ENCODE results near the gene SLC25A48. TPM values are rescaled to one million over a fixed set of nuclear protein-coding genes. Genes with fewer than 3 reads are reported as not detected.

Gene SLC25A48
- total RNA-seq, 2 experiments from 2014 or later, result not detected

GRCh38 chr5:135879591-135879990 is 45.1 kb downstream of the SLC25A48 start:
- no peaks in the 10 kb centered on the region for H3K4me1 Mint-ChIP-seq
- no peaks in the 10 kb centered on the region for H3K9me3 Mint-ChIP-seq
- H3K27me3 Mint-ChIP-seq, result peaks cover 11% of the 10 kb centered on the region

DNA sequence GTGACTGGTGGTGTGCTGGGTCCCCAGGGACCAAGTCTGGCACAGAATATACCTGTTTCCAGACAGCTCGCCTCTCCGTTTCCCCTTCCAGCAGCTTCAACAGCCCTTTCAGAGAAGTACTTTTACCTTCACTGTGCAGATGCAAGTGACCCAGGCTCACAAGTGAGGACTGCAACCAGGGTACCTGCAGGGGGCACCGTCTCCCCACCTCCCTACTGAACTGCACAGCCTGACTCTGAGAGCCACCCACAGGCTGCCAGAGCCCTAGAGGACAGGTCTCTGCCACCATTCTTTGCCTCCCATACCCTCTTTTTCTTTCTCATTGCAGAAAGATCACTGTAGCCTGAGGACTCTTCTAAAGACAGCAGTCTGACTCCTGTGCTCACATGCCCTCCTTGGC is 45.8 kb downstream of the SLC25A48 start:
- Mint-ChIP-seq H3K9me3 (no peaks in the 10 kb centered on the region), H3K4me3 (no peak overlapping the region), H3K4me1 (no peaks in the 10 kb centered on the region), H3K36me3 (no peaks in the 10 kb centered on the region), H3K27ac (no peak overlapping the region), H3K27me3 (peaks cover 15% of the 10 kb centered on the region)
- no peak for DNase-seq

More at GRCh38 chr5:135879591-135879990, 45.1 kb downstream of the SLC25A48 start:
- Mint-ChIP-seq H3K27ac (no peak overlapping the region), H3K4me3 (no peak overlapping the region), H3K36me3 (no peaks in the 10 kb centered on the region)
- no peak for DNase-seq

- no peak overlapping the region for H3K27ac Mint-ChIP-seq
- peaks cover 19% of the 10 kb centered on the region for H3K27me3 Mint-ChIP-seq
- no peaks in the 10 kb centered on the region for H3K4me1 Mint-ChIP-seq
- no peak overlapping the region for H3K4me3 Mint-ChIP-seq
- no peaks in the 10 kb centered on the region for H3K36me3 Mint-ChIP-seq
- no peaks in the 10 kb centered on the region for H3K9me3 Mint-ChIP-seq
- DNase-seq, result no peak
These were observed 46.3 kb downstream of the SLC25A48 start for GRCh38 chr5:135880801-135881200.

- no peaks in the 10 kb centered on the region for H3K9me3 Mint-ChIP-seq
- peaks cover 19% of the 10 kb centered on the region for H3K27me3 Mint-ChIP-seq
- H3K36me3 Mint-ChIP-seq, result no peaks in the 10 kb centered on the region
- H3K27ac Mint-ChIP-seq, result no peak overlapping the region
- H3K4me1 Mint-ChIP-seq, result no peaks in the 10 kb centered on the region
- DNase-seq, result no peak
- H3K4me3 Mint-ChIP-seq, result no peak overlapping the region
These were observed 46.8 kb downstream of the SLC25A48 start for GRCh38 chr5:135881244-135881643.

DNA sequence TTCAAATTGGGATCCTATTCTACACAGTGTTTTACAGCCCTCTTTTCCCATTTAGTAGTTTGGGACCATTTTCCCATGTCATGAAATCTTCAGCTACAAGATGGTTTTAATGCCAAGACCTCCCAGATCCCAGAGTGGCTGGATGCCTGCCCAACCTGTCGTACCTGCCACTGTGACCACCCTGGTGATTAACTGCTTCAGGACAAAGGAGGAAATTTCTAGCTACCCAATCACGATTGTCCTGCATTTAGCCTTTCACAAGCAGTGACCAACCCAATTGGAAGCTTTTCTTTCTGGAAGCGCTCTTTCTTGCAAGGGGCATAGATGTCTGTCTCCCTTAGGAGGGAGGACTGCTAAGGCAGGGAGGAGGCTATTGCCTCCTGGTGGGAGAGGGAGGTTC is 47.4 kb downstream of the SLC25A48 start:
- Mint-ChIP-seq H3K4me3 (no peak overlapping the region), H3K27ac (no peak overlapping the region), H3K4me1 (no peaks in the 10 kb centered on the region), H3K9me3 (no peaks in the 10 kb centered on the region), H3K27me3 (peaks cover 19% of the 10 kb centered on the region), H3K36me3 (no peaks in the 10 kb centered on the region)
- DNase-seq, result no peak

- no peaks in the 10 kb centered on the region for H3K9me3 Mint-ChIP-seq
- no peak overlapping the region for H3K27ac Mint-ChIP-seq
- peaks cover 19% of the 10 kb centered on the region for H3K27me3 Mint-ChIP-seq
- H3K4me1 Mint-ChIP-seq, result peaks cover 4% of the 10 kb centered on the region
- H3K4me3 Mint-ChIP-seq, result no peak overlapping the region
- H3K36me3 Mint-ChIP-seq, result no peaks in the 10 kb centered on the region
- DNase-seq, result no peak
These were observed 48.6 kb downstream of the SLC25A48 start for GRCh38 chr5:135883026-135883425.

- DNase-seq, result peak; percentile 6
- H3K9me3 Mint-ChIP-seq, result no peaks in the 10 kb centered on the region
- no peak overlapping the region for H3K4me3 Mint-ChIP-seq
- no peaks in the 10 kb centered on the region for H3K36me3 Mint-ChIP-seq
- peaks cover 19% of the 10 kb centered on the region for H3K27me3 Mint-ChIP-seq
- H3K4me1 Mint-ChIP-seq, result peaks cover 4% of the 10 kb centered on the region
- no peak overlapping the region for H3K27ac Mint-ChIP-seq
These were observed 49.0 kb downstream of the SLC25A48 start for GRCh38 chr5:135883441-135883840.

DNA sequence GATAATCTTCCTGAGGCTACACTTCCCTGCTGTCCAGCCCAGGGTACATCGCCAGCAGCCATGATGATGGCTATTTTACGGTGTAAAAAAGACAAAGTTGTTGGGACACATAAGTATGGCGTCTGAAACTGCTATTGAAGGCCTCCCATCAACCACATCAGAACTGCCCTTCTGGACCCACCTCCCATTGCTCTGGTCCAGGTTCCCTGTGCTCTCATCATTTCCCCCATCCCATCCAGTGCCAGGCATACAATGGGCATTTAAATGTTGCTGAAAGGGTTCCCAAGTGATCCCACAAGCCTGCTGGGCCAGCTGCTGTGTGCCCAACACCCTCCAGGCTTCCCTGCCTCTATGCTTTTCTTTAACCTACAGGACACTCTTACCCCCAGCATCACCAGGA is 50.6 kb downstream of the SLC25A48 start:
- H3K27me3 Mint-ChIP-seq, result peaks cover 19% of the 10 kb centered on the region
- no peak overlapping the region for H3K27ac Mint-ChIP-seq

GRCh38 chr5:135886136-135886535 is 51.7 kb downstream of the SLC25A48 start:
- no peak for DNase-seq
- Mint-ChIP-seq H3K27ac (no peak overlapping the region), H3K36me3 (no peaks in the 10 kb centered on the region), H3K9me3 (no peaks in the 10 kb centered on the region), H3K27me3 (peaks cover 15% of the 10 kb centered on the region), H3K4me1 (peaks cover 9% of the 10 kb centered on the region), H3K4me3 (no peak overlapping the region)

More for the DNA sequence above, 50.6 kb downstream of the SLC25A48 start:
- no peak for DNase-seq
- Mint-ChIP-seq H3K4me1 (peaks cover 4% of the 10 kb centered on the region), H3K36me3 (no peaks in the 10 kb centered on the region), H3K4me3 (no peak overlapping the region), H3K9me3 (no peaks in the 10 kb centered on the region)

GRCh38 chr5:135887447-135887864 is 53.0 kb downstream of the SLC25A48 start:
- peaks cover 15% of the 10 kb centered on the region for H3K27me3 Mint-ChIP-seq
- no peak overlapping the region for H3K27ac Mint-ChIP-seq
- DNase-seq, result peak; percentile 62
- no peaks in the 10 kb centered on the region for H3K36me3 Mint-ChIP-seq
- no peak overlapping the region for H3K4me3 Mint-ChIP-seq
- H3K9me3 Mint-ChIP-seq, result no peaks in the 10 kb centered on the region
- peaks cover 11% of the 10 kb centered on the region for H3K4me1 Mint-ChIP-seq

GRCh38 chr5:135887881-135888614 is 53.6 kb downstream of the SLC25A48 start:
- no peak for DNase-seq
- Mint-ChIP-seq H3K4me3 (no peak overlapping the region), H3K36me3 (no peaks in the 10 kb centered on the region), H3K27ac (no peak overlapping the region), H3K4me1 (peaks cover 11% of the 10 kb centered on the region), H3K27me3 (peaks cover 11% of the 10 kb centered on the region), H3K9me3 (no peaks in the 10 kb centered on the region)

DNA sequence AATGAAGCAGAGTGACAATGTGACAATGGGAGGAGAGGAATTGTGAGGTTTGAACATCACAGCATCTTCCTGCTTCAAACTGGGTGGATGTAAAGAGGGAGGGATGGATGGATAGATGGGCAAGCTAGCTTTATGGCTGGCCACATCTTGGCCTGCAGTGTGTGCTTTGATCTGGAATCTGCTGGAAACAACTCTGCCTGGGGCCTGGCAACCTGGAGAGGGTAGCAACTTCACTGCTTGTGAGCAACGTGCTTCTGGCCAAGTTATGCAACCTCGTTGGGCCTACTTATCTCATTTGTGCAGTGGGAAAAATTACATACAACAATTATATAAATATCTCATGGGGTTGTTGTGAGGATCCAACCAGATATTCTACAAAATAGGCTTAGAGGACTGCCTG is 55.8 kb downstream of the SLC25A48 start:
- no peak for DNase-seq
- Mint-ChIP-seq H3K27me3 (peaks cover 14% of the 10 kb centered on the region), H3K4me3 (no peak overlapping the region), H3K4me1 (peaks cover 11% of the 10 kb centered on the region), H3K9me3 (no peaks in the 10 kb centered on the region), H3K27ac (no peak overlapping the region), H3K36me3 (no peaks in the 10 kb centered on the region)

DNA sequence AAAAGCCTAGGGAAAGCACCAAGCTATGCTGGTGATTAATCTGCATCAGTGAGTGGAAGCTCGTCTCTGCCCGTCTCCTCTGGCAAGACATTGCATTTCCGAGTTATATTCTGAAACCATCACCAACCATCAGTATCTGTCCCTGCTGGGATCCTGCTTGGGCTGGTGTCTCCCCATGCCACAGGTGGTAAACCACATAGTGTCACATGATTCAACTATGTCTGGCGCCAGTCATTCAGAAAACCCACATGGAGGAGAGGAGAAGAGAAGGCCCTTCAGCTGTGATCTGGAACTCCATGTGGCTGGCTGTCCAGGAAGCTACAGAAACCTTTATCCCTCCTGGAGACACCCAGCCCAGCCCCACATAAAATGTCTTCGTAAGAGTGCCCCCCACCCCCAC is 56.4 kb downstream of the SLC25A48 start:
- Mint-ChIP-seq H3K27ac (no peak overlapping the region), H3K9me3 (no peaks in the 10 kb centered on the region), H3K4me1 (peaks cover 15% of the 10 kb centered on the region), H3K27me3 (peaks cover 15% of the 10 kb centered on the region), H3K4me3 (no peak overlapping the region), H3K36me3 (no peaks in the 10 kb centered on the region)
- peak; percentile 36 for DNase-seq

GRCh38 chr5:135891268-135891667 is 56.8 kb downstream of the SLC25A48 start:
- H3K4me3 Mint-ChIP-seq, result no peak overlapping the region
- H3K9me3 Mint-ChIP-seq, result no peaks in the 10 kb centered on the region
- H3K36me3 Mint-ChIP-seq, result no peaks in the 10 kb centered on the region
- peaks cover 19% of the 10 kb centered on the region for H3K27me3 Mint-ChIP-seq
- H3K27ac Mint-ChIP-seq, result no peak overlapping the region
- H3K4me1 Mint-ChIP-seq, result peaks cover 15% of the 10 kb centered on the region
- no peak for DNase-seq

GRCh38 chr5:135891791-135892190 is 57.3 kb downstream of the SLC25A48 start:
- Mint-ChIP-seq H3K27me3 (peaks cover 20% of the 10 kb centered on the region), H3K9me3 (no peaks in the 10 kb centered on the region)

GRCh38 chr5:135894276-135894675 is 59.8 kb downstream of the SLC25A48 start:
- Mint-ChIP-seq H3K27ac (no peak overlapping the region), H3K27me3 (peaks cover 32% of the 10 kb centered on the region), H3K4me1 (peaks cover 12% of the 10 kb centered on the region), H3K9me3 (no peaks in the 10 kb centered on the region), H3K4me3 (no peak overlapping the region), H3K36me3 (no peaks in the 10 kb centered on the region)
- no peak for DNase-seq

More at GRCh38 chr5:135891791-135892190, 57.3 kb downstream of the SLC25A48 start:
- Mint-ChIP-seq H3K27ac (no peak overlapping the region), H3K36me3 (no peaks in the 10 kb centered on the region), H3K4me3 (no peak overlapping the region), H3K4me1 (peaks cover 15% of the 10 kb centered on the region)
- DNase-seq, result no peak

Measured in activated naive CD8-positive, alpha-beta T cell treated with anti-CD3 and anti-CD28 coated beads for 36 hours (primary cell).